ENCODE results near the gene GRIP1. TPM values are rescaled to one million over a fixed set of nuclear protein-coding genes. Genes with fewer than 3 reads are reported as not detected.

The GRIP1 gene, protein sequence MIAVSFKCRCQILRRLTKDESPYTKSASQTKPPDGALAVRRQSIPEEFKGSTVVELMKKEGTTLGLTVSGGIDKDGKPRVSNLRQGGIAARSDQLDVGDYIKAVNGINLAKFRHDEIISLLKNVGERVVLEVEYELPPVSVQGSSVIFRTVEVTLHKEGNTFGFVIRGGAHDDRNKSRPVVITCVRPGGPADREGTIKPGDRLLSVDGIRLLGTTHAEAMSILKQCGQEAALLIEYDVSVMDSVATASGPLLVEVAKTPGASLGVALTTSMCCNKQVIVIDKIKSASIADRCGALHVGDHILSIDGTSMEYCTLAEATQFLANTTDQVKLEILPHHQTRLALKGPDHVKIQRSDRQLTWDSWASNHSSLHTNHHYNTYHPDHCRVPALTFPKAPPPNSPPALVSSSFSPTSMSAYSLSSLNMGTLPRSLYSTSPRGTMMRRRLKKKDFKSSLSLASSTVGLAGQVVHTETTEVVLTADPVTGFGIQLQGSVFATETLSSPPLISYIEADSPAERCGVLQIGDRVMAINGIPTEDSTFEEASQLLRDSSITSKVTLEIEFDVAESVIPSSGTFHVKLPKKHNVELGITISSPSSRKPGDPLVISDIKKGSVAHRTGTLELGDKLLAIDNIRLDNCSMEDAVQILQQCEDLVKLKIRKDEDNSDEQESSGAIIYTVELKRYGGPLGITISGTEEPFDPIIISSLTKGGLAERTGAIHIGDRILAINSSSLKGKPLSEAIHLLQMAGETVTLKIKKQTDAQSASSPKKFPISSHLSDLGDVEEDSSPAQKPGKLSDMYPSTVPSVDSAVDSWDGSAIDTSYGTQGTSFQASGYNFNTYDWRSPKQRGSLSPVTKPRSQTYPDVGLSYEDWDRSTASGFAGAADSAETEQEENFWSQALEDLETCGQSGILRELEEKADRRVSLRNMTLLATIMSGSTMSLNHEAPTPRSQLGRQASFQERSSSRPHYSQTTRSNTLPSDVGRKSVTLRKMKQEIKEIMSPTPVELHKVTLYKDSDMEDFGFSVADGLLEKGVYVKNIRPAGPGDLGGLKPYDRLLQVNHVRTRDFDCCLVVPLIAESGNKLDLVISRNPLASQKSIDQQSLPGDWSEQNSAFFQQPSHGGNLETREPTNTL
- polyA plus RNA-seq (ENCODE audit: insufficient read length in 4 of 4) = 10 to 100 TPM; 20.0 to 31.7 (median 21.5) TPM

DNA sequence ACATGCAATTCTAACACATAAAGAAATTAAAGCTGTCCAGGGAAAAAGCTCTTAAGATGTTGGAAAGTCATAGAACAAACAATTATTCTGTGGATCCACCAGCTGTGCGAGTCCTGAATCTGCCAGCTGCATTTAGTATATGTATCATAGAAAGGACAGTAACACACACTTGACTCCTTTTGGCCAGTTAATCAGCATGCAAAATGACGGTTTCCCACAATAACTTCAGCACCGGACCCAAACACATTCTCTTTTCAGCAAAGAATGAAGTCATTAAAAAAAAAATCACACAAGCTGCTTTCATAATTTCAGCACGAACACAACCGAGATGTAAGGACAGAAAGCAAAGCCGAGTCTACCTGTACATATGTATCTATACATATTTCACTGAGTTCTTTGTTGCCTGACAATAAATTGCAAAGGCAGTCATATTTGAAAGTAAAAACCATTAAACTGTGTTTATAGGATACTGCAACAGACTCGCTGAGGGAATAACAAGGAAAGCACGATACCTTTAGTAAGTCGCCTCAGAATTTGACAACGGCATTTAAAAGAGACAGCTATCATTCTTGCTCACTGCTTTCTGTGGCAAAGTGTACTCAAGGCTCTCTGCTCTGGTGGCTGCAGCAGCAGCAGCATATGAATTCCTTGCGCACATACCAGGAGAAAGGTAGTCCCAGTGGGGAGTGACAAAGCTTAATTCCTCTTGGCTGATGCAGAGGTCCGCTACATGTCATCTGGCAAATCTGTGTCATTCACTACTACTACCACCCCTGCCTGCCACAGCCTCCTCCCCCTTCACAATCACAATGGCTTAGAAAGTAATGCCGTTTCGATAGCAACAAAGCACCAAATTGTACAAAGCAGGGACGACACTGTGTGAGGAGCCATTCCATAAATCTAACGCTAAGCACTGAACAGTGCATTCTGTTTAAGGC lies at the start of gene GRIP1:
TSS of gene GRIP1 (minus strand) at position 739 of the 938 bp plus-strand sequence. CDS start at position 567, 172 bp downstream.
- DNase-seq (ENCODE audit: low read depth in 4 of 4, low spot score in 3 of 4) = no peak

DNA sequence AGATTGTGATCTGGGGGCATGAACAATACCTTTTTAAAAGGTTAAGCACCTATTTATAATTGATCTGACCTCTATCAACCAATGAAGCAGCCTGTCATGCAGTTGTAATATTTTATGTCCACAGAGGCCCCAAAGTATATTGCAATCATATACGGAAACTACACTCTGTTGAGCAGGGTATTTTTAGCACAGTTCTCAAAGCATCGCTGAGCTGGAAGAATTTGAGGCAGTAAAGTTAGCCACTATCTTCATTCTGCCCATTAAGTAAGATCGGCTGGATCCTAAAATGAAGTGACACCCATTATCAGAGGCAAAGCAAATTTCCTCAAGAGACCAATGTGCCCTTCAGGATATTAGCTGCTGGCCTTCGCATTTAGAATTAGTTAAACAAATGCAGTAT lies 47.7 kb upstream of the GRIP1 start:
- DNase-seq (ENCODE audit: low read depth in 4 of 4, low spot score in 3 of 4) = no peak

DNA sequence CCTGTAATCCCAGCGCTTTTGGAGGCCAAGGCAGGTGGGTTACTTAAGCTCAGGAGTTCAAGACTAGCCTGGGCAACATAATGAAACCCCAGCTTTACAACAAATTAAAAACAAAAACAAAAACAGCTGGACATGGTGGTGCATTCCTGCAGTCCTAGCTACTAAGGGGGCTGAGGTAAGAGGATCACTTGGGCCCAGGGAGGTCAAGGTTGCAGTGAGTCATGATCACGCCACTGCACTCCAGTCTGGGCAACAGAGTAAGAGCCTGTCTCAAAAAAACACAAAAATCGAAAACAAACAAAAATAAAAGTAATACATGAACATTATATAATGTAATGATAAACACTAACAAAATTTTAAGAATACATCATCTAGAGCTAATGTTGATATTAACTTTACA lies 46.2 kb upstream of the GRIP1 start:
- DNase-seq (ENCODE audit: low read depth in 4 of 4, low spot score in 3 of 4) = no peak

DNA sequence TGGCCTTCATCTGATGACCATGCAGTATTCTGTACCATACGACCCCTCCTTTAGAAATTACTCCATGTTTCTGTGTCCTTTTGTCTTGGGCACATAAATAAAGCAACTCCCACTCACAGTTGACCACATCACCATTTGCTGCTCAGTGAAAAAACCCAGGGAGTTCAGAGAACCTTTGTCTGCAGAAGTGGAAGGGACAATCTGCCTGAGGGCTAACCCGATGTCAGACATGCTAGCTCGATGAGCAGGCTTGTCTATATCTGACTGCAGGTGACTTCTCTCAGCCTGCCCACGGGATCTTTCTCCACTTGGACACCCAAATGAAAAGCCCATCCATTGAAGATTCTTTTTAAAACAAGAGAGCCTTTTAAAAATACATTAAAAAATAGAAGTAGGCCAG lies 45.7 kb upstream of the GRIP1 start:
- no peak for DNase-seq (ENCODE audit: low read depth in 4 of 4, low spot score in 3 of 4)

DNA sequence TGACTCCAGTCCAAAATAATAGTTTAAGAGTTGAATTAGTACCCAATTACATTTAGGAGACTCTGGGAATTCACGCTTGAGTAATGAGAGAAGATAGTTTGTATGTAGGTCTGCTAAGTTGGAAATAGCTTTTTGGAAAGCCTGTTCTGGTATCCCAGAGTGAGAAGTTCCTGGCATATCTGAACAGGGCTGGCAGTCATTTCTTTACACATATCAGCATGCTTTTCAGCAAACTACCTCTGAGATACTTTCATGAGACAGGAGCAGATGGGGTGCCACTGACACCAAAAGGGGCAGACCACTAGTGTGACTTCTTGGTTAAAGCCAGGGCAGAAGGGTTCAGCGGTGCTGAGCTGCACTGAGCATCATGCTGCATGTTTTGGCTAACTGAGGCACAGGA lies 45.1 kb upstream of the GRIP1 start:
- DNase-seq (ENCODE audit: low read depth in 4 of 4, low spot score in 3 of 4) = no peak

DNA sequence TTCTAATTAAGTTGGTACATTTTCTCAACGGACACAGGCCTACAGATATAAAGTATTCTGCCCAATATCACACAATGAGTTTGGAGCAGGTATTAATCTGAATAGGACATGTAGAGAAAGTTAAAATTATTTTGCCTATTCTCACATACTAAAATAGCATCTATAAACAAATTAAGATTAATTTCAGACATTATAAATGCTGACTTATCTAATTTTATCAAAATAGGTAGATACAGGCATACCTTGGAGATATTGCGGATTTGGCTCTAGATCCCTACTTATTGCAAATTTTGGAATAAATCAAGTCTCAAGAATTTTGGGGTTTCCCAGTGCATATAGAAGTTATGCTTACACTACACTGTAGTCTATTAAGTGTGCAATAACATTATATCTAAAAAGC lies 41.0 kb upstream of the GRIP1 start:
- no peak for DNase-seq (ENCODE audit: low read depth in 4 of 4, low spot score in 3 of 4)

DNA sequence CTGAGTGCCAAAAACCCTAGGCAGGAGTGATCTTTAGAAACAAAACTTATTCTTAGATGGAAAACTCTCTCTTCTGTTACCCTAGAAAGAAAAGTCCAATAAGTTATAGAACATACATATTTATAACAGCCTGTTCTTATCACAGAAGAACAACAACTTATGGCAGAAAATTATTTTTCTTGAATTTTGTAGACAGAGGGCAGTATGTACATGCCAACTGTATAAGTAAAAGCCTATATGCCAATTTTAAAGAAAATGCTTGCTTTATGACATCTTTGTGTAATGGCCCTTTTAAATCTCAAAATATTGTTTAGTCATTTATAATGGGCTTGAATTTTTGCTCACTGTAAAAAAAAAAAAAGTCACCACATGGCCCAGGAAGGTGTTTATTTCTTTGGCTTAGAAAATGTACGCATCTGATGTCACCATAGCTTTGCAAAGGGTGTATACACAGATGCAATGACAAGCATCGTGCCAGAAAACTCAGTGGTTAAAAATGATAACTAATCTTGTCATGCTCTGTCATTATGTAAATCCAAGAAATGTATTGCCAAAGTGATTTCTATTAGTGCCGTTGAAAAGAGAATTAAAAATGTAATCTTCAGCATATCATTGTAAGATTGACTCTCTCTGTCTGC lies 38.3 kb upstream of the GRIP1 start:
- DNase-seq (ENCODE audit: low read depth in 4 of 4, low spot score in 3 of 4) = no peak

DNA sequence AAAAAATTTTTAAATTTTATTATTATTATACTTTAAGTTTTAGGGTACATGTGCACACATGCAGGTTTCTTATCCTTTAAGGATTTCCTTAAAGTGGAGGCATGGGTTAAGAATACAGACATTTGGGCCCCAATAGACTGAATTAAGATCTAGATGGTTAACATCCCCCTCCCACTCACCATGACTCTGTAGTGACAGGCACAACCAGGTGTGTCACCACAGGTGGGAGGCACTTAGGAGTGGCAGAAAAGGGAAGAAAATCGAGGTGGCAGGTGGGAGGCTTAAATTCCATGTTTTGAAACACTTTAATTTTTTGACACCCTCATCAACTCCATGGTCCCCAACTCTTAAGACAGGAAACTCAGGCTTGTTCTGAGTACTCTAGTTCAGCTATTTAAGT lies 37.6 kb upstream of the GRIP1 start:
- DNase-seq (ENCODE audit: low read depth in 4 of 4, low spot score in 3 of 4) = no peak

DNA sequence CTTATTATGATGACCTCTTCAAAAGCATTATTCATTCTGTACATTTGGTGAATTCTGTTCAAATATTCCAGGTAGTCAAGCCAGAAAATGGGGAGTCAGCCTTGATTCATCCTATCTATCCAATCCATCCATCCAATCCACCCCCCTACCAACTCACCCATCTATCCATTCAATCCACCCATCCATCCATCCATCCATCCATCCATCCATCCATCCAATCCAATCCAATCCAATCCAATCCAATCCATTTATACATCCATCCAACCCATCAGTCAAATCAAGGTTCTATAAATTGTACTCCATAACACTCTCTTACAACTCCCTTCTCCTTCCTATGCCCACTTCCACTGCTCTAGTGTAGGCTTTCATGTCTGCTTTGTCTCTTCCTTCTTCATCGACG lies 35.8 kb upstream of the GRIP1 start:
- no peak for DNase-seq (ENCODE audit: low read depth in 4 of 4, low spot score in 3 of 4)

DNA sequence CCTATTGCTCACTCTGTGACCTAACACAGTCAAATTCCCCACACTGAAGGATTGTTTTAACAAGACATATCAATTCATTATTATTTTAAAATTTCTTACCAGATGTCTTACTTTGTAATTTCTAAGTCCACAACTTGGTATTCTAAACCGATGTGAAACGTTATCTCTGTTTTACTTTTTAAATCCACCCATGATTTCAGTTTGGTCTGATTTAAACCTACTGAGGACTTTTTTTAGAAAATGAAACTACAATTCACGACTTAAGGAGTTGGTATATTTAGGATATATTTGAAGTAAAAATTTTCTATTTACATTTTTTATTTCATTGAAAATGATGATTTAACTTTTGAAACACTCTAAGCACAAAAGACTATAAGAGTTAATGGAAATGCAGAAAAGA lies 35.1 kb upstream of the GRIP1 start:
- no peak for DNase-seq (ENCODE audit: low read depth in 4 of 4, low spot score in 3 of 4)

DNA sequence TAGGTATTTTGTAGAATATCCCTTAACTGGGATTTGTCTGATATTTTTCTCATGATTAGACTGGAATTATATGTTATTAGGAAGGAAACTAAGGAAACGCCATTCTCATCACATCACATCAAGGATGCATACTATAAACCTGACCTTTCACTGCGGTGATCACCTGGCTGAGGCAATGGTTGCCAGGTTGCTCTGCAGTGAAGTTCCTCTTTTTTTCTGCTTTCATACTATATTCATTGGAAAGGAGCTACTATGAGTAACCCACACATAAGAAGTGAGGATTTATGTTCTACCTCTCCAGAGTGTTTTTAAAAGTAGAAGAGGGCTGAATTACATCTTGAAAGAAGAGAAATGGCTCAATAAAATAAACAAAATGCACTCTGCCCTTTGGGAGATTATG lies 31.0 kb upstream of the GRIP1 start:
- DNase-seq (ENCODE audit: low read depth in 4 of 4, low spot score in 3 of 4) = no peak

DNA sequence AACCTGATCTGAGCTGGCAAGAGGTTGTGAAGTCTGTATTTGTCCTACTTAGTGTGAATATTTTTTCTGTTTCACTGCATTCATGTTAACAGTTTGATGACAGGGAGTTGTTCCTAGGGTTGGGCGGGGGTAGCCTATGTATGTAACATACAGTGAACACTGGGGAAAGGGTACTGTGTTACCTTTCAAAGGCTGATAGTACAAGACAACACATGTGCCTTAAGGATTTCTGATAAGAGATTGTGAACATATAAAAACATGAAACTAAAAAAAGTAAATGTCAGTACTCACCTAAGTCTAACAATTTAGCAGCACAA lies 30.5 kb upstream of the GRIP1 start:
- DNase-seq (ENCODE audit: low read depth in 4 of 4, low spot score in 3 of 4) = no peak

DNA sequence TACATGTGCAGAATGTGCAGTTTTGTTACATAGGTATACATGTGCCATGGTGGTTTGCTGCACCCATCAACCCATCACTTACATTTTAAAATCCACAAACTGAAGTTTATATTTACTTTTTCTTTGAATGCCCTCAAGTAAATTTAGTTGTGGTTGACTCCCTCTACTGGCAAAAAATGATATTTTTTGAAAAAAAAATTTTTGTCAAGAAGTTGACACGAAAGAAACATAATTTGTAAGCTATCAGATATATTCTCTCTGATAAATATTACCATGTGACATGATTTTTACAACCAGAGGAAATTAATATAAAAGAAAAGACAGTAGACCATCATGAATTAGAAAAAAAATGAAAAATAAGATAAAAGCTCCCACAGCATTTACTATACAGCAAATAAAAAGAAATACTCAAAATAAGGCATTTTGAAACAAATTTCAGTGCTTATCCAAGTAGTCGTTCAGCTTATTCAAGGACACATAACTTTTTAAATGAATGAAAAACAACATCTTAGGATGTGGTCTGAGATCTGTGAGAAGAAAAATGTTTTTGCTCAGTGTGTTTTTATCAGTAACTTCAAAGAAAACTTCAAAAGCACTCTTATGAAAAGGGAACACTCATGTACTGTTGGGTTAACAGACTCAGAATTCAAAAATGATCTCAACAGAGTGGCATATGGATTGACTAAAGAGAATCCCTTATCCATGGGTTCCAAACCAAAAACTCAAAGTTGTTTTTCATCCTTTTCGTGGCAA lies 30.0 kb upstream of the GRIP1 start:
- DNase-seq (ENCODE audit: low read depth in 4 of 4, low spot score in 3 of 4) = no peak

DNA sequence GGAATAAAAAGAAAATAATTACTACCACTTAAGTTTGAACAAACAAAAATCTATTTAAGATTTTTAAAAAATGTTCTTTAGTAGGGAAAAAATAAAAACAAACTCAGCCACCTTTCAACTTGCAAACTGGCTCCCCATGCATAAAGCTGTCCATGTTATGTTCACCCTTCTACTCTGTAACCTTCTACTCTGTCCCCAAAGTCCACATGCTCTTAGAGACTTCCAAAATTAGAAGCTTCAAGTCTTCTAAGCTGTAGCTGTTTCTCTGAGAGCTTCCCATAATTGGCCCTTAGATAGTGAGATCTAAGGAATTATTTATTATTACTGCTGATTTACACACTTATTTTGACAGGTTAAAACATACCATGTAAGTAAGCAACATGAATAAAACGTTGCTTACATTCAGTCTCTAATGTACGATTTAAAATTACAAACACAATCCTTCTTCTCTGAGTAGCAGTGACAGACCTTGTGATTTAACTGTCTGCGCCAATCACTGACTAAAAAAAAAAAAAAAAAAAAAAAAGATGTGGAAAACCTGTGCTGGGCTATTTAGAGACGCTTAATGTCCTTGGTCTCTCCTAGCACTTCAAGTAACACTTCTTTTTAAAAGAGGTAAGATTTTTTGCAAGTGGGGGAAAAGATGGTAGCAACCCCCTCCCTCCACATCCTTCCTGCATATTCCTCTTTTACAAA lies 28.3 kb upstream of the GRIP1 start:
- no peak for DNase-seq (ENCODE audit: low read depth in 4 of 4, low spot score in 3 of 4)

DNA sequence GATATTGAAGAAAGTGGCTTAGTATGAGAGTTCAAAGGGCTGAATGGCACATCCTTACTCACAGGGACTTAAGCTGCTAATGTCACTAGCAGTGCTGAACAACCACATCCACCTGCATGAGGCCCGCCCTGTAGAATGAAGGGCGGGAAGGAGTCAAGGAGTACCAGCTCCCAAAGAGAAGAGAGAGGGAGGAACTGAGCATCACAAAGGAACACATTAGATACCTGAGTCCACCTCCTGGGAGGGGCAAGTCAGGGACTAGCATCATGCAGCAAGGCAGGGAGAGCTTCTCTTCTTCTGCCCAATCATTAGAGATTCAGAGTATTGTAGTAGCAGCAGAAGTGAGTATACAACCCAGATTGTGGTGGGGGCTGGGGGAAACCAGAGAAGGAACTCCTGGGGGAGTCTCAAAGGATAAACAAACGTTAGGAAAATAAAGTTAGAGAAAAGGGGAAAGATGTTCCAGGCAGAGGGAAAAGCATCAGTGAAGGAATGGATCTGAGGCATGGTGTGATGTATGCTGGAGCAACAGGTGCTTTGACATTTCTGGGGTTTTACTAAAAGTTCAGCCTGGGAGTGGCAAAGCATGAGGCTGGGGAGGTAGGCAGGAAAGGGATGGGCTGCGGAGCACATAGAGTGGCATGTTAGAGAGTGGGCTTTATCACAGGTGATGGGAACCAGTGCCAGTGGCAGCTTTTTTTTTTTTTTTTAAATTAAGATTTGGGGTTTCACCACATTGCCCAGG lies 21.0 kb upstream of the GRIP1 start:
- DNase-seq (ENCODE audit: low read depth in 4 of 4, low spot score in 3 of 4) = no peak

DNA sequence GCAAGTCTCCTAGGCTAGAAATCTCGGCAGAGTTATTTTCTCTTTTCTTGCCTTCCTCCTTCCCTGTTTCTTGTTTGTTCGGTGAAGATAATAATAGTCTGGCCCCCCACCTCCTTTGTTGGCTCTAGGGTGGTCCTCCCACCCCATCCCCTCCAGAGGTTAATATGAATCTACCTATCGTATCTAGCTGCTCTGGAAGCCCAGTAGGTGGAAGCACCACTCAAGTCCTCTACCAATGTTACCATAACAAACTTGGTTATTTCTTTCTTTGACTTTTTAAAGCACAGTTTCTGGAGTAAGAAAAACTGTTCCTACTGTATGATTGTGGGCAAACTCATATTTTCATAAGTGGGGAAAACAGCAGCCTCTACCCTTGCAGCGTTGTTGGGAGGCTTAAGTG lies 19.7 kb upstream of the GRIP1 start:
- DNase-seq (ENCODE audit: low read depth in 4 of 4, low spot score in 3 of 4) = no peak

DNA sequence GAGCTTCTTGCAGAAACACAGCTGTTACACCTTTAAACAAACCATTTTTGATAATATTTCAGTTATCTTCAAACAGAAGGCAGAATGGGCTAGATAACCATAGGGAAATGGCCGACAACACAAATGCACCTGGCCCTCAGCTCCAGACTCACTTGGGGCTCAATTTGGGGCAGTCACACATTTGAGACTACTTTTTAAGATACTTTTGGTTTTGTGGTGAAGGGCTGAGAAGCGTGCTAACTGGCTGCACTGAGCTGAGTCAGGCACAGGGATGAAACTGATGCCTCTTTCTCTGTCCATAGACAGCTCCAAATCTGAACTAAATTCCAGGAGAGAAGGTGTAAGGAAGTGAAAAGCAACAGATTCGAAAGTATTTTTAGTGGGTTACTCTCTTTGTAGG lies 18.5 kb upstream of the GRIP1 start:
- DNase-seq (ENCODE audit: low read depth in 4 of 4, low spot score in 3 of 4) = no peak
